ENCODE results near the gene FNIP1. TPM values are rescaled to one million over a fixed set of nuclear protein-coding genes. Genes with fewer than 3 reads are reported as not detected.

The FNIP1 gene
- total and polyA plus RNA-seq, 2 of the 8 experiments (the other 6 are each of a cell fraction or from before 2014, with no cell fraction given) = 3.5 to 17.3 TPM

- no peak overlapping the region for H2BK120ac ChIP-seq (replicated peaks; ENCODE audit: low read depth, low read length)
- ChIA-PET POLR2A (ENCODE audit: partially characterized antibody) (no interaction called here), CTCF (ENCODE audit: partially characterized antibody) (no interaction called here)
- no peak overlapping the region for H3K14ac ChIP-seq (ENCODE audit: insufficient read length)
- no peak overlapping the region for H2AFZ ChIP-seq (ENCODE audit: low read length)
- H3K79me1 ChIP-seq (ENCODE audit: low read depth, low read length) = no peaks in the 10 kb centered on the region; the same call in none of the 2 replicates
- no peak overlapping the region for H2AK5ac ChIP-seq (ENCODE audit: low read depth, low read length)
- no peaks in the 10 kb centered on the region for H3K27me3 ChIP-seq (replicated peaks in 1 of 4; ENCODE audit: control insufficient read depth in 3 of 4, extremely low read depth in 1 of 4, insufficient read depth in 3 of 4, low read length in 3 of 4)
- H2BK12ac ChIP-seq (ENCODE audit: low read depth, low read length) = no peak overlapping the region
- TF ChIP-seq CHD2 (IDR thresholded peaks at IDR 0.05; ENCODE audit: low read length) = no peak
- no peak for TF ChIP-seq CBX8 (IDR thresholded peaks at IDR 0.05; ENCODE audit: borderline replicate concordance, low read depth, low read length)
- TF ChIP-seq RXRA (IDR thresholded peaks at IDR 0.05; ENCODE audit: insufficient read depth, low read depth, low read length) = no peak
- no peak overlapping the region for H3K9ac ChIP-seq (replicated peaks in 1 of 4; ENCODE audit: extremely low read depth in 1 of 4, low read depth in 3 of 4, low read length in 3 of 4)
- H4K8ac ChIP-seq (ENCODE audit: extremely low read depth, insufficient read depth, low read length) = no peak overlapping the region
- no peak overlapping the region for H4K5ac ChIP-seq (ENCODE audit: insufficient read length, low read depth, low read length)
- H3K4me3 ChIP-seq (ENCODE audit: extremely low read depth in 1 of 4, insufficient read depth in 2 of 4, low read depth in 3 of 4, low read length in 4 of 4) = no peak overlapping the region
- H4K20me1 ChIP-seq (replicated peaks in 1 of 2; ENCODE audit: control insufficient read depth in 1 of 2, insufficient read depth in 2 of 2, low read length in 2 of 2) = peaks cover 4 to 8% of the 10 kb centered on the region in 2 experiments
- no peak overlapping the region for H3K4ac ChIP-seq (replicated peaks; ENCODE audit: insufficient read length, low read depth, low read length)
- peaks cover 0 to 83% of the 10 kb centered on the region in 2 experiments; a peak in 2 of 4 replicates for H3K79me2 ChIP-seq (ENCODE audit: control insufficient read depth in 1 of 2, insufficient read depth in 2 of 2, low read length in 2 of 2)
- H3K4me1 ChIP-seq (replicated peaks in 1 of 4; ENCODE audit: control insufficient read depth in 3 of 4, insufficient read depth in 4 of 4, low read length in 3 of 4) = no peaks in the 10 kb centered on the region
- FAIRE-seq (no peak), DNase-seq (ENCODE audit: low read depth in 1 of 2, low spot score in 2 of 2) (no peak)
- no peak overlapping the region for H2BK5ac ChIP-seq (ENCODE audit: low read depth, low read length)
- H3K36me3 ChIP-seq (ENCODE audit: control insufficient read depth in 2 of 4, insufficient read depth in 4 of 4, low read length in 3 of 4) = no peaks in the 10 kb centered on the region
- WGBS, 2 experiments (ENCODE audit: extremely low coverage in 1 of 2, insufficient coverage in 1 of 2, insufficient read length in 1 of 2, insufficient replicate concordance in 2 of 2, low coverage in 1 of 2, low lambda C conversion rate in 2 of 2, missing lambda C conversion rate in 1 of 2) = 89% methylated on average over 2 of the region's 2 CpGs; no CpG with 5 or more reads in 1 of the 2 experiments
- H3K9me3 ChIP-seq (ENCODE audit: insufficient read depth in 2 of 2, low read depth in 1 of 2, low read length in 1 of 2) = no peaks in the 10 kb centered on the region
- H2BK20ac ChIP-seq (ENCODE audit: low read length) = no peak overlapping the region
- no peak overlapping the region for H4K91ac ChIP-seq (replicated peaks; ENCODE audit: insufficient read length, low read length)
- H3K23ac ChIP-seq (ENCODE audit: insufficient read length) = no peak overlapping the region
- H3K27ac ChIP-seq (ENCODE audit: low read depth, low read length) = no peak overlapping the region
- H3K56ac ChIP-seq (replicated peaks; ENCODE audit: insufficient read length, low read depth, low read length) = no peak overlapping the region
- H2BK15ac ChIP-seq (ENCODE audit: low read length) = no peak overlapping the region
- H3K18ac ChIP-seq (ENCODE audit: extremely low read depth, low read length) = no peak overlapping the region
- no peak overlapping the region for H3K4me2 ChIP-seq (ENCODE audit: insufficient read depth in 1 of 2, low read depth in 2 of 2, low read length in 2 of 2)
- H3K23me2 ChIP-seq (ENCODE audit: low read depth, low read length) = no peaks in the 10 kb centered on the region
These were observed 23.0 kb downstream of the FNIP1 start for GRCh38 chr5:131773805-131774204.
